VCaP (cell line): ENCODE data around the gene SLC1A5.

Experiments used
- H3K27ac ChIP-seq: fragments of 450-650 bp; 2 replicates; pipeline ENCODE4 v1.5.1; 2017
- CTCF ChIP-seq: fragments of 450-650 bp; conservative IDR thresholded peaks from 2 replicates; pipeline ENCODE4 v1.5.1; 2017; ENCODE audit warnings: mild to moderate bottlenecking, moderate library complexity

Gene SLC1A5

GRCh38 chr19:46761418-46761831 is 27.0 kb downstream of the SLC1A5 start:
- TF ChIP-seq CTCF: no peak
- peak overlapping the region; percentile 39 for H3K27ac ChIP-seq

GRCh38 chr19:46760897-46761296 is 27.5 kb downstream of the SLC1A5 start:
- peak overlapping the region; percentile 39 for H3K27ac ChIP-seq

- no peak overlapping the region for H3K27ac ChIP-seq
Observed at GRCh38 chr19:46760363-46760762, 28.0 kb downstream of the SLC1A5 start.

GRCh38 chr19:46759817-46760333 is 28.5 kb downstream of the SLC1A5 start:
- H3K27ac ChIP-seq: no peak overlapping the region
- TF ChIP-seq CTCF: no peak

More at GRCh38 chr19:46760363-46760762, 28.0 kb downstream of the SLC1A5 start:
- no peak for TF ChIP-seq CTCF

- H3K27ac ChIP-seq: no peak overlapping the region
- no peak for TF ChIP-seq CTCF
Observed at GRCh38 chr19:46759206-46759605, 29.2 kb downstream of the SLC1A5 start.

GRCh38 chr19:46756544-46756888 is 31.9 kb downstream of the SLC1A5 start:
- TF ChIP-seq CTCF: no peak
- H3K27ac ChIP-seq: no peak overlapping the region

- no peak overlapping the region for H3K27ac ChIP-seq
Observed at GRCh38 chr19:46755853-46756543, 32.4 kb downstream of the SLC1A5 start.

More at GRCh38 chr19:46755853-46756543, 32.4 kb downstream of the SLC1A5 start:
- no peak for TF ChIP-seq CTCF
